Kidney (tissue), 14 donors: ENCODE data around the gene CD2AP. TPM values are rescaled to one million over a fixed set of nuclear protein-coding genes. Genes with fewer than 3 reads are reported as not detected.

ENCODE experiments used
- DNase-seq, 5 donors: peaks; one replicate each; pipeline ENCODE4 v3.0.0-alpha.2; 2013 to 2020
- FAIRE-seq: peaks from 2 replicates; lab custom pipeline; 2012; peaks lifted over from hg19 to GRCh38; lab: Jason Lieb, UNC
- H3K27ac ChIP-seq, 2 donors: one replicate each; pipeline ENCODE4 v1.7.0; 2013; ENCODE audit warnings: low read depth in 2 of 2, low read length in 2 of 2, inconsistent platforms in 1 of 2
- H3K27me3 ChIP-seq: one replicate; pipeline ENCODE4 v1.7.1; 2013; ENCODE audit warnings: low read length, inconsistent platforms; ENCODE audit not compliant: control insufficient read depth, insufficient read depth
- H3K36me3 ChIP-seq, 3 donors: one replicate each; pipeline versions ENCODE4 v1.7.0 to v1.7.1; 2013; ENCODE audit warnings: low read length in 3 of 3, control low read depth in 1 of 3, inconsistent platforms in 1 of 3; ENCODE audit not compliant: insufficient read depth in 3 of 3, control insufficient read depth in 2 of 3
- H3K4me1 ChIP-seq, 3 donors: one replicate each; pipeline versions ENCODE4 v1.7.0 to v1.7.1; 2013; ENCODE audit warnings: low read length in 3 of 3, inconsistent platforms in 1 of 3, low read depth in 1 of 3; ENCODE audit not compliant: control insufficient read depth in 2 of 3, insufficient read depth in 2 of 3
- H3K4me3 ChIP-seq, 3 donors: one replicate each; pipeline versions ENCODE4 v1.7.0 to v1.8.1; 2013; ENCODE audit warnings: low read length in 3 of 3, control low read depth in 1 of 3, inconsistent platforms in 1 of 3
- H3K9ac ChIP-seq, 3 donors: one replicate each; pipeline versions ENCODE4 v1.7.0 to v1.7.1; 2013; ENCODE audit warnings: low read length in 3 of 3, control low read depth in 1 of 3, inconsistent platforms in 1 of 3
- H3K9me3 ChIP-seq, 3 donors: one replicate each; pipeline versions ENCODE4 v1.7.0 to v1.7.1; 2013; ENCODE audit warnings: low read length in 3 of 3, control low read depth in 1 of 3, inconsistent platforms in 1 of 3; ENCODE audit not compliant: control insufficient read depth in 2 of 3, insufficient read depth in 1 of 3
- CTCF ChIP-seq: IDR thresholded peaks from 3 replicates; pipeline ENCODE4 v1.5.1; 2012; ENCODE audit warnings: mild to moderate bottlenecking, moderate library complexity, borderline replicate concordance; ENCODE audit not compliant: insufficient read depth; ENCODE audit errors: extremely low read depth
- intact Hi-C: fragments of 100-400 bp; cut with DNase I; formaldehyde crosslinking; loops from one replicate; pipeline ENCODE4 v1.11.1; 2022
- polyA plus RNA-seq: library from polyadenylated mRNA; stranded (reverse); fragments of 350-450 nt; fragmentation: Illumina TruSeq; extraction: RNeasy Lipid Tissue Mini Kit (QIAGEN cat#74804); gene quantifications from one replicate; pipeline ENCODE4 v1.2.3, GENCODE V29; 2014; ENCODE audit warnings: low read depth, low replicate concordance; ENCODE audit not compliant: insufficient read depth
- total RNA-seq: library from RNA; stranded (reverse); fragmentation: NEBNext Ultra II Directional; extraction: Animal tissue kit (Norgen Biotek cat#: 25700); gene quantifications from one replicate; pipeline ENCODE4 v1.2.1, GENCODE V29; 2021
- donor health status: control.
- donor health status: control.
- donor health status: control.
- donor health status: control.
- donor health status: control.
- donor health status: DM: yes; HTN: yes; CAD: no.
- donor health status: Normal renal cell carcinoma (clear cell type).

Gene CD2AP
- total and polyA plus RNA-seq, 2 donors from 2014 or later = 19.5 to 87.6 TPM

GRCh38 chr6:47587493-47587892, 109.9 kb downstream of the CD2AP start:
- no peak overlapping the region for H3K9ac ChIP-seq
- no peak for FAIRE-seq
- peaks cover 2 to 13% (median 6%) of the 10 kb centered on the region in 3 donors for H3K36me3 ChIP-seq
- no peaks in the 10 kb centered on the region for H3K27me3 ChIP-seq
- no peaks in the 10 kb centered on the region for H3K4me1 ChIP-seq
- no peak overlapping the region for H3K4me3 ChIP-seq
- H3K9me3 ChIP-seq = no peaks in the 10 kb centered on the region
- intact Hi-C loops = no loop called here
- no peak overlapping the region for H3K27ac ChIP-seq
- no peak for TF ChIP-seq CTCF
- no peak for DNase-seq

GRCh38 chr6:47592131-47592840, 114.7 kb downstream of the CD2AP start:
- H3K4me1 ChIP-seq = no peaks in the 10 kb centered on the region
- H3K27ac ChIP-seq = no peak overlapping the region
- no peak overlapping the region for H3K4me3 ChIP-seq
- peak in 1 of 5 donors; percentile 46 for DNase-seq
- H3K9ac ChIP-seq = no peak overlapping the region
- no peaks in the 10 kb centered on the region for H3K27me3 ChIP-seq
- intact Hi-C loops = no loop called here
- no peak for FAIRE-seq
- H3K36me3 ChIP-seq = peaks cover 5 to 15% (median 7%) of the 10 kb centered on the region in 3 donors
- no peaks in the 10 kb centered on the region for H3K9me3 ChIP-seq
- no peak for TF ChIP-seq CTCF

- peaks cover 7 to 13% (median 8%) of the 10 kb centered on the region in 3 donors for H3K36me3 ChIP-seq
- H3K9me3 ChIP-seq = no peaks in the 10 kb centered on the region
- DNase-seq = no peak
- FAIRE-seq = no peak
- TF ChIP-seq CTCF = no peak
- intact Hi-C loops = no loop called here
- no peaks in the 10 kb centered on the region for H3K27me3 ChIP-seq
- no peak overlapping the region for H3K27ac ChIP-seq
- H3K4me1 ChIP-seq = no peaks in the 10 kb centered on the region
- H3K9ac ChIP-seq = no peak overlapping the region
- no peak overlapping the region for H3K4me3 ChIP-seq
These were observed 116.4 kb downstream of the CD2AP start for GRCh38 chr6:47593979-47594378.

- peak in 3 of 5 donors; percentile 17 to 75 (median 73) for DNase-seq
- H3K9me3 ChIP-seq = no peaks in the 10 kb centered on the region
- H3K27me3 ChIP-seq = no peaks in the 10 kb centered on the region
- peaks cover 7 to 13% (median 8%) of the 10 kb centered on the region in 3 donors for H3K36me3 ChIP-seq
- TF ChIP-seq CTCF = no peak
- H3K4me1 ChIP-seq = no peaks in the 10 kb centered on the region
- H3K9ac ChIP-seq = no peak overlapping the region
- intact Hi-C loops = no loop called here
- no peak overlapping the region for H3K27ac ChIP-seq
- FAIRE-seq = no peak
- no peak overlapping the region for H3K4me3 ChIP-seq
These were observed 118.2 kb downstream of the CD2AP start for GRCh38 chr6:47595785-47596184.
